ENCODE results near the gene RRAGD.
A peak's percentile ranks its signal among the peaks of the same experiment; 100 is the strongest.

Gene RRAGD

GRCh38 chr6:89375427-89376267, 36.4 kb downstream of the RRAGD start:
- no peak for DNase-seq (ENCODE audit: low spot score)

- no peak for DNase-seq (ENCODE audit: low spot score)
These were observed 39.6 kb downstream of the RRAGD start for GRCh38 chr6:89372506-89372901.

GRCh38 chr6:89371849-89372505, 40.1 kb downstream of the RRAGD start:
- DNase-seq (ENCODE audit: low spot score) = peak; percentile 43

DNA sequence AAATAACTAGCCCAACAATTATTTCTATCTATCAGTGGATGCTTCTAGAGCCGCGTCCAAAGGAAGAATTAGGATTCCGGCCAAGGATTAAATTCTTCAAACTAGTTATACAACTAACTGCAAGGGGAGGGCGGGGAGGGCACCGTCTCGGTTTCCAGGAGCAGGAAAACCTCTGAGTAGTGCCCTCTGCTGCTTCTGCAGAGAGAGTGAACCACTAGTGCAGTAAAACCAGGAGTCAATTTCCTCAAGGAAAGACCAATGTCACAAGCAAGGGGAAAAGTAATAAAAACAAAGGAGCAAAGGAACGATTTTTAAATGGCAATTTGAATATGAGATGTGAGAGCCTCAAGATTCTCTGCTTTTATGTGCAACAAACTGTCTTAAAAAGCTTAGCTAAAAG, 43.1 kb downstream of the RRAGD start:
- no peak for DNase-seq (ENCODE audit: low spot score)

DNA sequence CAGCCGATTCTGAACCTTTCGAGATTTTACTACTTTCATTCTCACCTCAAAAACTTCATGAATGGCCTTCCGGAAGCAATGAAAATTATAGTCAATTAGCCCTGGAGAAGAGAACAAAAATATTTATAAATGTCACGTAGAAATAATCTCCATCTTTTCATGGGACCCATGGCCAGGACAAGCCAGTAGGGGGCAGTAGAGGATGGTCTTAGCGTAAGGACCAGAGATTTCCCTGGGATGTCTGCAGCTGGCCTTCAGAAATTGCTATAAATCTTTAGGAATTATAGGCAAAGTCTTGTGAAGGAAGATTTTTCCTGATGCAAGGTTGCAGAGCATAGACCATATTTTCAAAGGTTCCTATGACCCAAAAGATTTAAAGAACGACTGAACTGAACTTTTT, 44.0 kb downstream of the RRAGD start:
- DNase-seq (ENCODE audit: low spot score) = peak; percentile 66

DNA sequence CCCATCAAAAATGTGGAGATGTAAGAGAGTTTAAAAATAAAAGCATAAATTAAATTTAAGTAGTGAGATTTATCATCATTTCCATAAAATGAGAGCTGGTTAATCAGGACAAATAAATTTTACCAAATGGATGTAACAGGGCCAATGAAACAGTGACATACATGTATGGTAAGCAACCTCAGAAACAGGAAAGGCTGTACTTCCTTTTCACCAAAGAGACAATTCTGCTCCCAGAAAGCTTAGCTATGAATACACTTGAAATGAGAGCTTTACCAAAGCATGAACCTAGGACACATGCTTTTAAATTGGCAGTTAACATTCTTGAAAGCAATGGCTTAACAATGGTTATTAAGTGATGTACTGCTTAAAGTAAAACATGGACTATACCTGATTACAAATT, 47.5 kb downstream of the RRAGD start:
- DNase-seq (ENCODE audit: low spot score) = no peak

DNA sequence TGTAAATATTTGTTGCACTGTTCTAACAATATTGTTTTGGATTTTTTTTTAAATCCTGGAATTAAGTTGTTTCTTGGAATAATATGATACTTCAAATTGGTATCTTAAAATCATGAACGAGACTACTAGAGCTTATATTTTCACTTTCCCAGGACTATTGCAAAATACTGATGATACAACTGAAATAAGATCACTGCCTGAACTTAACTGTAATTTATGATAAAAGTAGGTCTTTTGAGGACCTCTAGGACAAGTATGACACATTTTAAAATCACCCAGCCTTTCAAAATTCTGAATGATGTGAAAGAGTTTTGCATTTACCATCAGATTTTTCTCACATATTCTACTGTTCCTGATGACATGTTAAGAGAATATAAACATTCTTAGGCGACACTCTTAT, 50.9 kb downstream of the RRAGD start:
- DNase-seq (ENCODE audit: low spot score) = no peak

GRCh38 chr6:89360415-89360999, 51.6 kb downstream of the RRAGD start:
- no peak for DNase-seq (ENCODE audit: low spot score)

GRCh38 chr6:89359561-89359960, 52.5 kb downstream of the RRAGD start:
- DNase-seq (ENCODE audit: low spot score) = no peak

DNA sequence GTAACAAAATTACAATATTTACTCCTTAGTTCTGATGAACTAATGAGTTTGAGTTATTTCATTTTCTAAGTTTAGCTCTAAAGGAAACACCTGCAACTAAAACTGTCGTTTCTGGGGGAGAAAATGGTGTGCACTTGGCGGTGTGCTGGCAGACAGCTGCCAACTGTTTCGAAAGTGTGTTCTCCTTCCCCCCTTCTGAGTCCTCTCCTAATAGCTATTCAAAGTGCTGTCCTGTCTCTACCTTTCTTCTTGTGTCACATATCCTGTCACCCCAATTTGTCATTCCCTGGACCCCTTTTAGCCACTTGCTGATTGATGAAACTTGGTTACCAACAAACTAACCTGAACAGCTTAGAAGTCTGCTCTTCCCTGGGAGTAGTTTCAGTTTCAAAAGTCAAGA, 54.7 kb downstream of the RRAGD start:
- no peak for DNase-seq (ENCODE audit: low spot score)

DNA sequence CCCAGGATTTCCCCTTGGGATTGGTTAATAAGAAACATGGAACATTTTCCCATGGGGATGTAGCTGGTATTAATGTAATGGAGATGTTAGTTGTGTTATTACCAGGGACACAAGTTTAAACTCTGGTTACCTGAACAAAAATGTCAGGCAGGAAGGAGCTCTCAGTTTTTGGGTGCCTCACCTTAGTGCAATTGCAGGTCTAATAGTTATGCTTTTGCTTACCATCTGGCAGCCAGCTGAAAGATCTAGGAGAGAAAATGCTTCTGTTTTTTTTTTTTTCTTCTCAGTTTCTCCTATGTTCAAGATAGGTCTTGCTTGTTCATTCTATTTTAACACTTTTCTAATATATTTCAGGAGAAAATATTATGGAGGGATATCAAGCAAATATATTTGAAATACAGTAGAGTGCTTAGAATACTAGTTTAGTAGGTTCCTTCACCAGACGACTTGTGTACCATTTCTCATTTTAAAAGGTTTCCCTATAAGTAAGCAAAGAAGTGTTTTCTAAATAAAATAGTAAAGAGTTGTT, 55.4 kb downstream of the RRAGD start:
- no peak for DNase-seq (ENCODE audit: low spot score)

DNA sequence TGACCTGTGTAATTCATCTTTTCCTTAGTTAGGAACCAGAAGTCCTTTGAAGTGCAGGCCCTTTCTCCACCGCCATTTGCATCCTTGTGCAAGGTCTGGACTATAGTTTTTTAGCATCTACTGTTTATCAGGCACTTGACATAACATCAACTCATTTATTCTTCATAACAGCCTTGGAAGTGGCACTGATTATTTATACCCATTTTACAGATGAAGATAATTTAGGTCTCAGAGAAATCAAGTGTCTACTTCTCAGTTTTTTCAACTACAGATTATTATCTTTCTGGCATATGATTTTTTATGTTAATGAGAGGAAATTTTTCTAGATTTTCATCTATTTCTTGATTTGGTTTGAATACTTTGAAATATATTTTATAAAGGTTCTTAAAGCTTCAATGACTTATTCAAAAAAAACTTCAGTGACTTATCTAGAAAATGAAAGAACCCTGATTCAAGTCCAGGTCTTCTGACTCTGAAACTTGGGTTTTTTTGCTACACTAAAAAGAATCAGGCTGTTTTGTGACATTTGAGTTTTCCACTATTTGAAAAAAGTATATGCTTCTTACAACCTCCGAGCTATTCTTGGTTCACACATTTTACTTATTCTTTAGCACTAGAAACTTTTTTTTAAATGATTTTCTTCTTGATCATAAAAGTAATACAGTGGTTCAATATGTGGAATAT, 56.4 kb downstream of the RRAGD start:
- no peak for DNase-seq (ENCODE audit: low spot score)

DNA sequence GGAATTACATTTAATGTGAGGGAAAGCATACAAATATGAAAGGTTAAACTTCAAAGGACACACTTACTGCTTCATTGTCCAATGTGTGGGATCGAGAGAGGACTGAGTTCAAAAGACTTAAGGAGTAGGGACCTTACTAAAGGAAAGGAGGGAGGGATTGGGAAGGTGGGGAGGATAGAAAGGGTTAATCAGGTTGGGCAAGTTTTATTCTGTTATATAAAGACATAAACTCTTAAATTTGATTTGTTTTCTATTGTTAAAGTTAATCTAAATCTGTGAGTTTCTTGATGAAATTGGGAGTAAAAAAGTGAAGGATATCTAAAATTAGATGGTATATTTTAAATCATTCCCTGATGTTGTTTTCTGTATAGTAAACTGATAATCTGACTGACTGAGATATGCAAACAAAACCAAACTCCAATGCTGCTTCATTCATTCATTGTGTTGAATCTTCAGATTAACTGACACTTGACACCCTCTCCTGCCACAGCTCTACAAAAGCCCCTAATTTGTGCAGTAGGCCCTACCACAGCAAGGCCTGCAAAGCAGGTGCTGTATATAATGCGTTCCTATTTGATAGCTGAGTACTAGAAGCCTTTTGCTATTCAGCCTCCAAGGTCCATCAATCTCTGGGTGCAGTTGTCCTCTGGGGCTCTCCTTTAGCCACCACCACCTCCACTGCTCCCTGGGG, 58.2 kb downstream of the RRAGD start:
- DNase-seq (ENCODE audit: low spot score) = no peak

- no peak for DNase-seq (ENCODE audit: low spot score)
These were observed 58.9 kb downstream of the RRAGD start for GRCh38 chr6:89353118-89353556.

- DNase-seq (ENCODE audit: low spot score) = peak; percentile 63
These were observed 59.6 kb downstream of the RRAGD start, which contains the start of gene UBE2J1 for GRCh38 chr6:89352278-89353117. TSS of gene UBE2J1 (minus strand) at chr6:89352722. CDS start at chr6:89352569, 153 bp downstream.

GRCh38 chr6:89351671-89352277, 60.3 kb downstream of the RRAGD start:
- DNase-seq (ENCODE audit: low spot score) = no peak

- DNase-seq (ENCODE audit: low spot score) = no peak
These were observed 61.6 kb downstream of the RRAGD start for GRCh38 chr6:89350281-89350966.

GRCh38 chr6:89348372-89348771, 63.7 kb downstream of the RRAGD start:
- no peak for DNase-seq (ENCODE audit: low spot score)

- DNase-seq (ENCODE audit: low spot score) = no peak
These were observed 64.2 kb downstream of the RRAGD start for GRCh38 chr6:89347825-89348224.

DNA sequence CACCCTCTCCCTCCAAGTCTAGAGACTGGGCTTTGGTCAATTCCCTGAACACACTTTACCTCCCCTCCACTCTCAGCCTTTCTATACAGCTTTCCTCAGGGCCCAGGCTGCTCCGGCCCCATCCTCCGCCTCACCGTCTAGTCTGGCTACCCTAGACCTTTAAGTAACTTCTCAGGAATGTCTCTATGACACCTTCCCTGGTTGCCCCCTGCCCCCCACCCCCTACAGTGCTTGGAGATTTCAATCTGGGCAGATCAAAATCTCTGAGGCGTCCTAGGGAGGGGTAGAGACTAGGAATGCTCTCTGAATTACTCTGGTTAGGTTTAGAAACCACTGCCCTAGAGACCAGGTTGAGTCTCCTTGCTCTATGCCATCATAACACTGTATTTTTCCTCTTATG, 65.6 kb downstream of the RRAGD start:
- DNase-seq (ENCODE audit: low spot score) = no peak

Data from COLO829 (cell line).